Esophagus muscularis mucosa (tissue), 3 donors: ENCODE measurements around the gene GPR55.

Source experiments
- POLR2AphosphoS5 ChIP-seq, 2 donors: sonication (generic); formaldehyde crosslinking; IDR thresholded peaks; one replicate each; pipeline ENCODE4 v1.6.1; 2017; ENCODE audit warnings: antibody characterized with exemption in 2 of 2
- TF ChIP-seq, protein P1 (sequence below), 3 experiments: fragments of 200-600 bp in 2 of 3; fragments of 450-650 bp in 1 of 3; sonication (generic) in 2 of 3; IDR thresholded peaks; one replicate each; pipeline ENCODE4 v1.5.1; 2017 to 2019; ENCODE audit warnings: antibody characterized with exemption in 3 of 3, mild to moderate bottlenecking in 2 of 3, moderate library complexity in 1 of 3

DNA sequence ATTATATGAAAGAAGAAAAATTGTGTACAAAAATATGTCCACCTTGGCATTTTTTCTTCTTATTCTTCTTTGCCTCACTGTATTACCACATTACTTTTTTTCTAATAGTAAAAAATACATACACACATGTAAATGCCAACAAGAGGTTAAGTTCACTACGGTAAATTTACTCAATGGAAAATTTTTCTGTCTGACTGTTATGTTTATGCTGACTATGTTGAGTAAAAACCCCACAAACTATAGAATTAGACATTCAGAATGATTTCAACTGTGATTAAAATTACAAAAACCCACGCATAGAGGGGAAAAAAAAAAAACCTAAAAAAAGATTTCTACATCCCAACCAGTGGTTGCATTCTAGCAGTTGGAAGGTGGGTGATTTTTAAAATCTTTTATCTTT lies 5.4 kb downstream of the GPR55 start:
- TF ChIP-seq, protein P1, sequence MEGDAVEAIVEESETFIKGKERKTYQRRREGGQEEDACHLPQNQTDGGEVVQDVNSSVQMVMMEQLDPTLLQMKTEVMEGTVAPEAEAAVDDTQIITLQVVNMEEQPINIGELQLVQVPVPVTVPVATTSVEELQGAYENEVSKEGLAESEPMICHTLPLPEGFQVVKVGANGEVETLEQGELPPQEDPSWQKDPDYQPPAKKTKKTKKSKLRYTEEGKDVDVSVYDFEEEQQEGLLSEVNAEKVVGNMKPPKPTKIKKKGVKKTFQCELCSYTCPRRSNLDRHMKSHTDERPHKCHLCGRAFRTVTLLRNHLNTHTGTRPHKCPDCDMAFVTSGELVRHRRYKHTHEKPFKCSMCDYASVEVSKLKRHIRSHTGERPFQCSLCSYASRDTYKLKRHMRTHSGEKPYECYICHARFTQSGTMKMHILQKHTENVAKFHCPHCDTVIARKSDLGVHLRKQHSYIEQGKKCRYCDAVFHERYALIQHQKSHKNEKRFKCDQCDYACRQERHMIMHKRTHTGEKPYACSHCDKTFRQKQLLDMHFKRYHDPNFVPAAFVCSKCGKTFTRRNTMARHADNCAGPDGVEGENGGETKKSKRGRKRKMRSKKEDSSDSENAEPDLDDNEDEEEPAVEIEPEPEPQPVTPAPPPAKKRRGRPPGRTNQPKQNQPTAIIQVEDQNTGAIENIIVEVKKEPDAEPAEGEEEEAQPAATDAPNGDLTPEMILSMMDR (IDR thresholded peaks at IDR 0.05): no peak
- TF ChIP-seq POLR2AphosphoS5 (IDR thresholded peaks at IDR 0.05): no peak
